Subcutaneous adipose tissue (tissue), 4 donors: ENCODE data around the gene OR51S1. TPM values are rescaled to one million over a fixed set of nuclear protein-coding genes. Genes with fewer than 3 reads are reported as not detected.

Source experiments
- total RNA-seq, 4 donors: library from RNA; depleted of rRNA; stranded (reverse); fragments of >200 nt; gene quantifications; one replicate each; pipeline ENCODE4 v1.1.0, GENCODE V29; 2016
- TF ChIP-seq, protein P1 (sequence below): fragments of 450-650 bp; IDR thresholded peaks from one replicate; pipeline ENCODE4 v1.5.1; 2016; ENCODE audit warnings: low read depth, mild to moderate bottlenecking, control low read depth, antibody characterized with exemption, moderate library complexity

Gene OR51S1, protein sequence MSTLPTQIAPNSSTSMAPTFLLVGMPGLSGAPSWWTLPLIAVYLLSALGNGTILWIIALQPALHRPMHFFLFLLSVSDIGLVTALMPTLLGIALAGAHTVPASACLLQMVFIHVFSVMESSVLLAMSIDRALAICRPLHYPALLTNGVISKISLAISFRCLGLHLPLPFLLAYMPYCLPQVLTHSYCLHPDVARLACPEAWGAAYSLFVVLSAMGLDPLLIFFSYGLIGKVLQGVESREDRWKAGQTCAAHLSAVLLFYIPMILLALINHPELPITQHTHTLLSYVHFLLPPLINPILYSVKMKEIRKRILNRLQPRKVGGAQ
- not detected for total RNA-seq

DNA sequence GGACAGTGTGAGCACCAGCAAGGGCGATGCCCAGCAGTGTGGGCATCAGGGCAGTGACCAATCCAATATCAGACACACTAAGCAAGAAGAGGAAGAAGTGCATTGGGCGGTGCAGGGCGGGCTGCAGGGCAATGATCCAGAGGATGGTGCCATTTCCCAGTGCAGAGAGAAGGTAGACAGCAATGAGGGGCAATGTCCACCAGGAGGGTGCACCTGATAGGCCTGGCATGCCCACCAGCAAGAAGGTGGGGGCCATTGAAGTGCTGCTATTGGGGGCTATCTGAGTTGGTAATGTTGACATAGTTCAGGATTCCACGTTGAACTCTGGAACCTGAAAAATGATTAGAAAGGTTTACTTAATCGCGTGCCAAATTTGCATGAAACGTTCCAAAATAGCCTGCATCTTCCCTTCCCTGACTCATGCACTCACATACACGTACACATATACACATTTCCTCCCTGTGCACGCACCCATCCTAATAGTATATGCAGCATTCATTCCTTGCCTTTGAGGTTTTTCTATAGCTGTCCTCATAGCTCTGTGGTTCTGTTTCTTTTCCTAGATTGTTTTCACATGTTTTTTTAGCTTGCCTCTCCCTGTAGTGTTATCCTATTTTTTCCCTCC lies at the start of gene OR51S1:
Gene OR51S1 (minus strand): TSS at position 301 of the 625 bp plus-strand sequence. CDS start 0 bp downstream, at position 301.
- TF ChIP-seq, protein P1, sequence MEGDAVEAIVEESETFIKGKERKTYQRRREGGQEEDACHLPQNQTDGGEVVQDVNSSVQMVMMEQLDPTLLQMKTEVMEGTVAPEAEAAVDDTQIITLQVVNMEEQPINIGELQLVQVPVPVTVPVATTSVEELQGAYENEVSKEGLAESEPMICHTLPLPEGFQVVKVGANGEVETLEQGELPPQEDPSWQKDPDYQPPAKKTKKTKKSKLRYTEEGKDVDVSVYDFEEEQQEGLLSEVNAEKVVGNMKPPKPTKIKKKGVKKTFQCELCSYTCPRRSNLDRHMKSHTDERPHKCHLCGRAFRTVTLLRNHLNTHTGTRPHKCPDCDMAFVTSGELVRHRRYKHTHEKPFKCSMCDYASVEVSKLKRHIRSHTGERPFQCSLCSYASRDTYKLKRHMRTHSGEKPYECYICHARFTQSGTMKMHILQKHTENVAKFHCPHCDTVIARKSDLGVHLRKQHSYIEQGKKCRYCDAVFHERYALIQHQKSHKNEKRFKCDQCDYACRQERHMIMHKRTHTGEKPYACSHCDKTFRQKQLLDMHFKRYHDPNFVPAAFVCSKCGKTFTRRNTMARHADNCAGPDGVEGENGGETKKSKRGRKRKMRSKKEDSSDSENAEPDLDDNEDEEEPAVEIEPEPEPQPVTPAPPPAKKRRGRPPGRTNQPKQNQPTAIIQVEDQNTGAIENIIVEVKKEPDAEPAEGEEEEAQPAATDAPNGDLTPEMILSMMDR = no peak

DNA sequence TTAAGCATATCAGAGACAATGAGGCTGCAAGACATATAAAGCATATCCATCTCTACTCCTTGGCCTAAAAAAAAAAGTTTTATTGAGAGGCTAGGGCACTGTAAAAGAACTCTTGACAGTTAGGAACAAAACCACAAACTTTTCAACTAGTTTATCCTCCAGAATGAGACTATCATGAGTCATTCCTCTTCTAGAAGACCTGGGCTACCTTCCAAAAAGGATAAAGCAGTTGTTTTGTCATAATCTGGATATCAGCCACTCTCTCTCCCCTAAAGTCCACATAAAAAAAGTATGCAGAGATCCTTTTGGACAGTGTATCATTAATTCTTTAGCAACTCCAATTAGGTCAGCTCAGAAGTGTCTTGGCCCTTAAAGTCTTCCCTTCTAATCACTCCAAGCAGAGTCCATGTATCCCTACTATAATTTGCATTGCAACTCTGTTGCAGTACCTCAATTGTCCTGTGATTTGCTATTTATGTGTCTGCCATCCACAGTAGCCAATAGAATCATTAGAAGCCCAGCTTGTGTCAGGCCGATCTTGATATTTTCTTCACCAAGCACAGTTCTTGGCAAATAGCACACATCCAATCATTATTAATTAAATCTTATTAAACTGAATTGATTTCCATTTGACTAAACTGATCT lies 43.1 kb upstream of the OR51S1 start:
- TF ChIP-seq, protein P1 = no peak

DNA sequence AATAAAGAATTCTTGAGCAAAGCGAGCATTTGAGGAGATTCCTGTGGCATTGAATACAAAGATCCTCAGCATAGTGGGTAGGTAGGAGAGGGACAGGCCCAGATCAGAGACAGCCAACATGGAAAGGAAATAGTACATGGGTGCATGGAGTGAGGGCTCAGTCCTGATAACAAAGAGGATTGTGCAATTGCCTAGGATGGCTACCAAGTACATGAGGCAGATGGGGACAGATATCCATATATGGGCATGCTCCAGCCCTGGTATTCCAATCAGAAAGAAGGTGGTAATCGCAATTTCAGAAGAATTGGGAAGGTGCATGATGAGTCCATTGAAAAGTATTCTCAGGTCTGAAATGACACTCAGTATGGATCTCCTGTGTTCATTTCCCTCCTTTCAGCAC lies 41.3 kb upstream of the OR51S1 start:
- TF ChIP-seq, protein P1 = no peak

DNA sequence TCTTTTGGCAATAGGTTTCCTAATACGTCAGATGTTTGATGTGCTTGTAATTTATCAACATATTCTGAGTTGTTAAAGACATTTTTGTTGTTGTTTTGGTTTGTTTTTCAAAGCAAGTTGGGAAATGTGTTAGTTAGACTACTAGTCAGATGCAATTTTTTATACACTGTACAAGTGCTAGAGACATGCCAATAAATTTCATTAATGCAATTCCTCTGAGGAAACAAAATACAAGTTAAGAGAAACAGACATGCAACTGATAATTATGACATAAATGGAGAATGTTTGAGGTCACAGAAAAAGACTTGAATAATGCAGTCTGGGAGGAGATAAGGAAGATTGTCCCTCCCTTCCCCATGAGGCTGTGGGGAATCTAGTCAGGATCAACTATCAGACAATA lies 38.6 kb upstream of the OR51S1 start:
- TF ChIP-seq, protein P1 = no peak

DNA sequence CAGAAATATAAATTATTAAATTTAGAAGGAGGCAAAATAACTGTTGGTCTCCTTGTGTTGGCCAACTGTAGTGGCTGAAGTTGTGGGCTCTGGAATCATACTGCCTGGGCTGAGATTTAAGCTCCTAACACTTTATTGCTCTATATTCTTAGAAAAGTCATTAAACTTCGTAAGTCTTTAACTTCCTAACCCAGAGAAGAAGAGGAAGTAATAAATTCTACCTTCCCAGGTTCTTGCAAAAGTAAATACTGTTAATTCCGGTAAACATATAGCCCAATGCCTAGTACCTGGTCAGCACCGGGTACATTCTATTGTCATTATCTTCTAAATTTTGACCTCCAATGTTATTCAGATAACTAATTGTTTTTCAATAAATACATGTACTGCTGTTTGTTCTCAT lies 37.2 kb upstream of the OR51S1 start:
- TF ChIP-seq, protein P1 = no peak

DNA sequence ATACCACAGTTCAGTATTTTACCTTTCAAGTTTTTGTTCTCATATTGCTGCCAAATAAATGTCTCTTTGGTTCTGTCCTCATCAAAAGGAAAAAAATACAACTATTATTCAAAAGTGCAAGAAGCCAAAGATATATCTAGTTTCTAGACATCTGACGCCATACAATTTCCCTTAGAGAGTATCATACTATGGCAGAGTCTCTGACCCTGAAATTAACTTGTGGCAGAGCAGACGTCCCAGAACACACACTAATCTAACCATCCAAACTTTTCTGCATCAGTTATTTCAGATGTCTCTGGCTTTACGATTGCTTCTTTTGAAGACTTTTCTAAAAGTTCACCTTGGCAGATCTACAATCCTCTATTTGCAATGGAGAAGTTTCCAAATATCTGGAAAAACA lies 35.4 kb upstream of the OR51S1 start:
- TF ChIP-seq, protein P1 = no peak

DNA sequence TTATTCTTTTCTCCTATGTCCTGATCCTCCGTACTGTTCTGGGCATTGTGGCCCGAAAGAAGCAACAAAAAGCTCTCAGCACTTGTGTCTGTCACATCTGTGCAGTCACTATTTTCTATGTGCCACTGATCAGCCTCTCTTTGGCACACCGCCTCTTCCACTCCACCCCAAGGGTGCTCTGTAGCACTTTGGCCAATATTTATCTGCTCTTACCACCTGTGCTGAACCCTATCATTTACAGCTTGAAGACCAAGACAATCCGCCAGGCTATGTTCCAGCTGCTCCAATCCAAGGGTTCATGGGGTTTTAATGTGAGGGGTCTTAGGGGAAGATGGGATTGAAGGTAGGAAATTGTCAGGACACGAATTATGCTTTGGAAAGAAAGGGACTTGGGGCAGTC lies 33.5 kb upstream of the OR51S1 start:
- TF ChIP-seq, protein P1 = no peak
